Smooth muscle cell (in vitro differentiated cells): ENCODE measurements around the gene ADAMTS7. TPM values are rescaled to one million over a fixed set of nuclear protein-coding genes. Genes with fewer than 3 reads are reported as not detected.
"Not testable (repeated sequence)": the region's sequence is repeated elsewhere in the genome, so short reads cannot be mapped to it uniquely, and the experiment has no call there.

Source experiments
- DNase-seq: peaks from one replicate; lab custom pipeline; 2025; ENCODE audit not compliant: unreplicated experiment; lab: John Stamatoyannopoulos, UW
- H2AFZ ChIP-seq: fragments of 200-600 bp; sonication (generic); 2 replicates; pipeline ENCODE4 v1.6.0; 2016; ENCODE audit warnings: antibody characterized with exemption, low read depth, mild to moderate bottlenecking
- H3F3A ChIP-seq: fragments of 200-600 bp; sonication (generic); 2 replicates; pipeline ENCODE4 v1.6.0; 2017; ENCODE audit warnings: antibody characterized with exemption, low read depth
- H3K27ac ChIP-seq: fragments of 200-600 bp; sonication (generic); 2 replicates; pipeline ENCODE4 v1.5.1; 2016; ENCODE audit warnings: low read depth, mild to moderate bottlenecking
- H3K27me3 ChIP-seq: fragments of 200-600 bp; sonication (generic); 2 replicates; pipeline ENCODE4 v1.6.1; 2016; ENCODE audit warnings: low read depth, mild to moderate bottlenecking
- H3K36me3 ChIP-seq: fragments of 200-600 bp; sonication (generic); 2 replicates; pipeline ENCODE4 v1.5.1; 2016; ENCODE audit warnings: low read depth
- H3K4me1 ChIP-seq: fragments of 200-600 bp; sonication (generic); 2 replicates; pipeline ENCODE4 v1.5.1; 2016; ENCODE audit warnings: low read depth
- H3K4me2 ChIP-seq: fragments of 200-600 bp; sonication (generic); 2 replicates; pipeline ENCODE4 v1.6.0; 2016; ENCODE audit warnings: mild to moderate bottlenecking
- H3K4me3 ChIP-seq: fragments of 200-600 bp; sonication (generic); 2 replicates; pipeline ENCODE4 v1.5.1; 2016; ENCODE audit warnings: mild to moderate bottlenecking
- H3K79me2 ChIP-seq: fragments of 200-600 bp; sonication (generic); 2 replicates; pipeline ENCODE4 v1.6.0; 2016; ENCODE audit warnings: low read depth, mild to moderate bottlenecking
- H3K9ac ChIP-seq: fragments of 200-600 bp; sonication (generic); 2 replicates; pipeline ENCODE4 v1.6.0; 2016; ENCODE audit warnings: low read depth
- H3K9me3 ChIP-seq: fragments of 200-600 bp; sonication (generic); replicated peaks from 2 replicates; pipeline ENCODE4 v1.5.1; 2016; ENCODE audit warnings: low read depth
- H4K20me1 ChIP-seq: fragments of 200-600 bp; sonication (generic); 2 replicates; pipeline ENCODE4 v1.6.0; 2016; ENCODE audit warnings: low read depth
- CTCF ChIP-seq: fragments of 200-600 bp; sonication (generic); IDR thresholded peaks from 2 replicates; pipeline ENCODE4 v1.5.1; 2017; ENCODE audit warnings: borderline replicate concordance, mild to moderate bottlenecking, antibody characterized with exemption; ENCODE audit not compliant: insufficient read depth, poor library complexity, severe bottlenecking
- WGBS: methylation state at CpG from one replicate; pipeline ENCODE4 v1.1.7; 2016; ENCODE audit warnings: low lambda C conversion rate; 5-methylcytosine and 5-hydroxymethylcytosine counted together
- polyA plus RNA-seq: library from polyadenylated mRNA; unstranded; fragments of >200 nt; fragmentation: Nextera tagmentation; extraction: Ambion mirVana; gene quantifications from 2 replicates; pipeline ENCODE4 v1.2.1, GENCODE V29; 2016
- total RNA-seq: library from RNA; depleted of rRNA; stranded (reverse); fragments of >200 nt; gene quantifications from 2 replicates; pipeline ENCODE4 v1.2.3, GENCODE V29; 2014

ADAMTS7 gene
- total and polyA plus RNA-seq, 2 experiments from 2014 or later: 11.0 to 11.2 TPM

- Histone ChIP-seq H3K36me3 (no peaks in the 10 kb centered on the region), H3K4me1 (no peaks in the 10 kb centered on the region), H3K27me3 (no peaks in the 10 kb centered on the region), H3K27ac (no peak overlapping the region), H3F3A (no peaks in the 10 kb centered on the region), H3K79me2 (no peaks in the 10 kb centered on the region), H3K9ac (no peak overlapping the region), H3K9me3 (no peaks in the 10 kb centered on the region), H3K4me2 (no peak overlapping the region), H2AFZ (no peak overlapping the region), H4K20me1 (no peaks in the 10 kb centered on the region), H3K4me3 (no peak overlapping the region)
- DNase-seq: no peak
- WGBS: 95% methylated on average over 6 of the region's 6 CpGs
- TF ChIP-seq CTCF: no peak
These were observed 80.3 kb downstream of the ADAMTS7 start for GRCh38 chr15:78730955-78731354.

GRCh38 chr15:78728427-78728826 lies 82.8 kb downstream of the ADAMTS7 start:
- H3K9ac ChIP-seq, H3K27me3 ChIP-seq, H3F3A ChIP-seq, H3K9me3 ChIP-seq, H3K4me3 ChIP-seq, H3K4me1 ChIP-seq, H3K79me2 ChIP-seq, H4K20me1 ChIP-seq, H2AFZ ChIP-seq, H3K36me3 ChIP-seq, H3K4me2 ChIP-seq, DNase-seq: not testable (repeated sequence)
- WGBS: 72% methylated on average over 1 of the region's 1 CpG
- H3K27ac ChIP-seq: peak overlapping the region; percentile 41

- no peaks in the 10 kb centered on the region for H3K4me1 ChIP-seq
- H4K20me1 ChIP-seq: no peaks in the 10 kb centered on the region
- peak overlapping the region; percentile 41 for H3K27ac ChIP-seq
- no peak overlapping the region for H3K9ac ChIP-seq
- WGBS: 39% methylated on average over 5 of the region's 5 CpGs
- H3K79me2 ChIP-seq: no peaks in the 10 kb centered on the region
- no peaks in the 10 kb centered on the region for H3K36me3 ChIP-seq
- no peak overlapping the region for H2AFZ ChIP-seq
- H3K27me3 ChIP-seq: no peaks in the 10 kb centered on the region
- no peak overlapping the region for H3K4me3 ChIP-seq
- H3F3A ChIP-seq: no peaks in the 10 kb centered on the region
- no peaks in the 10 kb centered on the region for H3K9me3 ChIP-seq
- no peak for DNase-seq
- no peak for TF ChIP-seq CTCF
- no peak overlapping the region for H3K4me2 ChIP-seq
These were observed 83.7 kb downstream of the ADAMTS7 start for GRCh38 chr15:78727561-78727960.

- 81% methylated on average over 13 of the region's 14 CpGs for WGBS
- Histone ChIP-seq H3K9me3 (no peaks in the 10 kb centered on the region), H3K36me3 (no peaks in the 10 kb centered on the region), H4K20me1 (no peaks in the 10 kb centered on the region), H3K79me2 (no peaks in the 10 kb centered on the region), H3F3A (no peaks in the 10 kb centered on the region), H2AFZ (no peak overlapping the region), H3K4me3 (no peak overlapping the region), H3K4me1 (no peaks in the 10 kb centered on the region), H3K4me2 (no peak overlapping the region), H3K9ac (no peak overlapping the region), H3K27me3 (no peaks in the 10 kb centered on the region), H3K27ac (peak overlapping the region; percentile 41)
- no peak for DNase-seq
- no peak for TF ChIP-seq CTCF
These were observed 84.3 kb downstream of the ADAMTS7 start for GRCh38 chr15:78726870-78727551.

- not testable (repeated sequence) for H3K4me1 ChIP-seq, H4K20me1 ChIP-seq, H3K4me3 ChIP-seq, H3K9ac ChIP-seq, H3K79me2 ChIP-seq, H3K9me3 ChIP-seq, H2AFZ ChIP-seq, H3K4me2 ChIP-seq, DNase-seq, H3K36me3 ChIP-seq, H3K27me3 ChIP-seq, H3F3A ChIP-seq, H3K27ac ChIP-seq
- WGBS: 72% methylated on average over 21 of the region's 21 CpGs
These were observed 91.3 kb downstream of the ADAMTS7 start for GRCh38 chr15:78719819-78720450.
